HG02678 (cell line): Measurements from ENCODE around the gene BFSP1.

Experiments
- ATAC-seq: cut with Tn5 transposase; IDR thresholded peaks from one replicate; pipeline ENCODE4 v1.9.1; 2021; ENCODE audit warnings: mild to moderate bottlenecking, moderate library complexity; ENCODE audit not compliant: unreplicated experiment

The BFSP1 gene

GRCh38 chr20:17500271-17500670 lies 30.9 kb downstream of the BFSP1 start:
- no peak for ATAC-seq

GRCh38 chr20:17499041-17499440 lies 32.1 kb downstream of the BFSP1 start:
- no peak for ATAC-seq

- no peak for ATAC-seq
These were observed 32.5 kb downstream of the BFSP1 start for GRCh38 chr20:17498641-17499040.

GRCh38 chr20:17497821-17498580 lies 33.2 kb downstream of the BFSP1 start:
- no peak for ATAC-seq

GRCh38 chr20:17495826-17496225 lies 35.4 kb downstream of the BFSP1 start:
- no peak for ATAC-seq

- ATAC-seq = no peak
These were observed 37.0 kb downstream of the BFSP1 start for GRCh38 chr20:17494201-17494600.

- no peak for ATAC-seq
These were observed 38.0 kb downstream of the BFSP1 start for GRCh38 chr20:17493173-17493572.

- ATAC-seq = no peak
These were observed 39.7 kb downstream of the BFSP1 start for GRCh38 chr20:17491488-17491887.

- no peak for ATAC-seq
These were observed 40.1 kb downstream of the BFSP1 start for GRCh38 chr20:17491041-17491440.

GRCh38 chr20:17490501-17490900 lies 40.7 kb downstream of the BFSP1 start:
- no peak for ATAC-seq

GRCh38 chr20:17488916-17489600 lies 42.1 kb downstream of the BFSP1 start:
- ATAC-seq = no peak

GRCh38 chr20:17485017-17485416 lies 46.2 kb downstream of the BFSP1 start:
- ATAC-seq = no peak

- no peak for ATAC-seq
These were observed 48.6 kb downstream of the BFSP1 start for GRCh38 chr20:17482536-17482935.

GRCh38 chr20:17481661-17482060 lies 49.5 kb downstream of the BFSP1 start:
- no peak for ATAC-seq

GRCh38 chr20:17480696-17481095 lies 50.5 kb downstream of the BFSP1 start:
- ATAC-seq = no peak

- ATAC-seq = no peak
These were observed 52.0 kb downstream of the BFSP1 start for GRCh38 chr20:17479063-17479657.

GRCh38 chr20:17473659-17474058 lies 57.5 kb downstream of the BFSP1 start:
- no peak for ATAC-seq

- no peak for ATAC-seq
These were observed 59.5 kb downstream of the BFSP1 start for GRCh38 chr20:17471606-17472187.

GRCh38 chr20:17470973-17471372 lies 60.2 kb downstream of the BFSP1 start:
- no peak for ATAC-seq

- no peak for ATAC-seq
These were observed 60.7 kb downstream of the BFSP1 start for GRCh38 chr20:17470521-17470920.

GRCh38 chr20:17469246-17470030 lies 61.7 kb downstream of the BFSP1 start:
- no peak for ATAC-seq
